H9 (cell line): ENCODE data around the gene HACE1. TPM values are rescaled to one million over a fixed set of nuclear protein-coding genes. Genes with fewer than 3 reads are reported as not detected.

Experiments used
- DNase-seq: peaks from one replicate; pipeline ENCODE4 v3.0.0-alpha.2; 2017
- H2AFZ ChIP-seq: one replicate; pipeline ENCODE4 v1.6.1; 2013; ENCODE audit warnings: mild to moderate bottlenecking, low read length, control low read depth, moderate library complexity
- H2AK5ac ChIP-seq: 2 replicates; pipeline ENCODE4 v1.6.1; 2013; ENCODE audit warnings: low read length, control low read depth, mixed read lengths; ENCODE audit not compliant: insufficient read length
- H2BK120ac ChIP-seq: one replicate; pipeline ENCODE4 v1.6.1; 2013; ENCODE audit warnings: low read depth, mild to moderate bottlenecking, low read length, control low read depth, inconsistent platforms; ENCODE audit not compliant: poor library complexity, severe bottlenecking
- H2BK12ac ChIP-seq: 2 replicates; pipeline ENCODE4 v1.6.1; 2013; ENCODE audit warnings: low read length, control low read depth, mixed read lengths, low read depth; ENCODE audit not compliant: insufficient read length
- H2BK15ac ChIP-seq: 2 replicates; pipeline ENCODE4 v1.6.1; 2013; ENCODE audit warnings: low read depth, low read length, control low read depth
- H2BK20ac ChIP-seq: one replicate; pipeline ENCODE4 v1.6.1; 2013; ENCODE audit warnings: low read depth, mild to moderate bottlenecking, low read length, control low read depth, inconsistent platforms; ENCODE audit not compliant: poor library complexity, severe bottlenecking
- H2BK5ac ChIP-seq: 2 replicates; pipeline ENCODE4 v1.6.1; 2013; ENCODE audit warnings: low read length, control low read depth, mixed read lengths; ENCODE audit not compliant: insufficient read length
- H3K14ac ChIP-seq: 2 replicates; pipeline ENCODE4 v1.6.1; 2013; ENCODE audit warnings: low read length, control low read depth; ENCODE audit not compliant: insufficient read depth
- H3K18ac ChIP-seq: 2 replicates; pipeline ENCODE4 v1.6.1; 2013; ENCODE audit warnings: low read depth, mild to moderate bottlenecking, mixed read lengths, low read length, control low read depth; ENCODE audit not compliant: insufficient read length
- H3K23ac ChIP-seq: 2 replicates; pipeline ENCODE4 v1.6.1; 2013; ENCODE audit warnings: low read length, control low read depth, mixed read lengths, low read depth; ENCODE audit not compliant: insufficient read length
- H3K23me2 ChIP-seq: 2 replicates; pipeline ENCODE4 v1.6.1; 2013; ENCODE audit warnings: low read depth, mild to moderate bottlenecking, mixed read lengths, low read length, control low read depth; ENCODE audit not compliant: insufficient read length, poor library complexity, severe bottlenecking
- H3K27ac ChIP-seq: 2 replicates; pipeline ENCODE4 v1.5.1; 2013; ENCODE audit warnings: low read length, control low read depth, mixed read lengths, low read depth; ENCODE audit not compliant: insufficient read length
- H3K27me3 ChIP-seq: 2 replicates; pipeline ENCODE4 v1.6.1; 2013; ENCODE audit warnings: low read length, control low read depth, inconsistent platforms; ENCODE audit not compliant: insufficient read depth
- H3K4ac ChIP-seq: 2 replicates; pipeline ENCODE4 v1.6.1; 2013; ENCODE audit warnings: low read depth, mild to moderate bottlenecking, control low read depth, inconsistent platforms, low read length, moderate library complexity
- H3K4me1 ChIP-seq: 2 replicates; pipeline ENCODE4 v1.6.1; 2013; ENCODE audit warnings: low read length, control low read depth, inconsistent platforms; ENCODE audit not compliant: insufficient read depth
- H3K4me2 ChIP-seq: 2 replicates; pipeline ENCODE4 v1.6.1; 2013; ENCODE audit warnings: low read length, control low read depth, mixed read lengths; ENCODE audit not compliant: insufficient read length, insufficient read depth
- H3K56ac ChIP-seq: 2 replicates; pipeline ENCODE4 v1.6.1; 2013; ENCODE audit warnings: low read depth, mild to moderate bottlenecking, mixed read lengths, low read length, control low read depth; ENCODE audit not compliant: insufficient read length
- H3K79me1 ChIP-seq: 2 replicates; pipeline ENCODE4 v1.6.1; 2013; ENCODE audit warnings: low read depth, mild to moderate bottlenecking, moderate library complexity, low read length, control low read depth, inconsistent platforms; ENCODE audit not compliant: insufficient read depth, poor library complexity, severe bottlenecking
- H3K79me2 ChIP-seq: 2 replicates; pipeline ENCODE4 v1.6.1; 2013; ENCODE audit warnings: low read length, control low read depth, inconsistent platforms; ENCODE audit not compliant: insufficient read depth
- H3K9ac ChIP-seq: 2 replicates; pipeline ENCODE4 v1.6.1; 2013; ENCODE audit warnings: low read length, control low read depth, mixed read lengths; ENCODE audit not compliant: insufficient read length; ENCODE audit errors: extremely low read depth
- H3K9me3 ChIP-seq: one replicate; pipeline ENCODE4 v1.6.1; 2013; ENCODE audit warnings: low read depth, low read length, inconsistent platforms; ENCODE audit not compliant: control insufficient read depth
- H3T11ph ChIP-seq: one replicate; pipeline ENCODE4 v1.6.1; 2013; ENCODE audit warnings: mild to moderate bottlenecking, low read length, control low read depth, inconsistent platforms
- H4K20me1 ChIP-seq: one replicate; pipeline ENCODE4 v1.6.1; 2013; ENCODE audit not compliant: control insufficient read depth, insufficient read length, insufficient read depth
- H4K5ac ChIP-seq: 2 replicates; pipeline ENCODE4 v1.6.1; 2013; ENCODE audit warnings: low read depth, mild to moderate bottlenecking, mixed read lengths, low read length, control low read depth; ENCODE audit not compliant: insufficient read length
- H4K8ac ChIP-seq: replicated peaks from 2 replicates; pipeline ENCODE4 v1.6.1; 2013; ENCODE audit warnings: low read length, control low read depth, mixed read lengths, low read depth; ENCODE audit not compliant: insufficient read length
- H4K91ac ChIP-seq: 2 replicates; pipeline ENCODE4 v1.6.1; 2013; ENCODE audit warnings: low read depth, mild to moderate bottlenecking, moderate library complexity, mixed read lengths, low read length, control low read depth; ENCODE audit not compliant: insufficient read length
- H3K27ac Mint-ChIP-seq, 3 experiments: 2 replicates in 2 of 3; 3 replicates in 1 of 3; pipeline ENCODE4 v1.8.0; 2020 to 2021; ENCODE audit warnings: mixed read lengths in 3 of 3, mild to moderate bottlenecking in 1 of 3, moderate library complexity in 1 of 3
- H3K27me3 Mint-ChIP-seq: 2 replicates; pipeline ENCODE4 v1.8.0; 2021; ENCODE audit warnings: low read depth, mild to moderate bottlenecking, moderate library complexity, mixed read lengths
- H3K36me3 Mint-ChIP-seq, 3 experiments: 2 replicates in 2 of 3; 3 replicates in 1 of 3; pipeline ENCODE4 v1.8.0; 2020 to 2021; ENCODE audit warnings: low read depth in 3 of 3, mixed read lengths in 3 of 3; ENCODE audit not compliant: insufficient read depth in 1 of 3
- H3K4me1 Mint-ChIP-seq, 2 experiments: 2 replicates each; pipeline ENCODE4 v1.8.0; 2020; ENCODE audit warnings: mixed read lengths in 2 of 2
- H3K4me3 Mint-ChIP-seq, 2 experiments: 2 replicates in 1 of 2; 3 replicates in 1 of 2; pipeline ENCODE4 v1.8.0; 2020 to 2021; ENCODE audit warnings: mild to moderate bottlenecking in 2 of 2, mixed read lengths in 2 of 2, moderate library complexity in 1 of 2
- H3K9me3 Mint-ChIP-seq, 2 experiments: 2 replicates in 1 of 2; 3 replicates in 1 of 2; pipeline ENCODE4 v1.8.0; 2020; ENCODE audit warnings: mild to moderate bottlenecking in 2 of 2, mixed read lengths in 2 of 2, moderate library complexity in 1 of 2
- WGBS: extraction: QIAGEN DNeasy Blood & Tissue Kit; methylation state at CpG from one replicate; pipeline ENCODE4 v1.1.7; 2013; ENCODE audit warnings: missing lambda C conversion rate, low lambda C conversion rate, mixed read lengths; ENCODE audit not compliant: insufficient read length; ENCODE audit errors: extremely low coverage; 5-methylcytosine and 5-hydroxymethylcytosine counted together
- total RNA-seq: library from RNA; stranded (reverse); gene quantifications from 2 replicates; pipeline ENCODE4 v1.2.1, GENCODE V29; 2021
- TF ChIP-seq, protein P1 (sequence below): fragments of 200-600 bp; sonication (generic); conservative IDR thresholded peaks from 3 replicates; pipeline ENCODE4 v1.8.0; 2021; ENCODE audit warnings: antibody characterized with exemption, mild to moderate bottlenecking

Gene HACE1
- total RNA-seq, 1 experiment from 2014 or later = 18.0 TPM

GRCh38 chr6:104705916-104706442 is 153.7 kb downstream of the HACE1 start:
- H3K9ac ChIP-seq = no peak overlapping the region
- no peaks in the 10 kb centered on the region for H3K27me3 Mint-ChIP-seq
- H2BK20ac ChIP-seq = no peak overlapping the region
- H3K4me2 ChIP-seq = no peak overlapping the region
- H2BK5ac ChIP-seq = no peak overlapping the region
- H2AFZ ChIP-seq = no peak overlapping the region
- H3K56ac ChIP-seq = no peak overlapping the region
- H3K23me2 ChIP-seq = no peaks in the 10 kb centered on the region
- no peaks in the 10 kb centered on the region for H3K4me1 ChIP-seq
- H3T11ph ChIP-seq = no peak overlapping the region
- H3K4me3 Mint-ChIP-seq = no peak overlapping the region
- H2BK15ac ChIP-seq = no peak overlapping the region
- no peak overlapping the region for H3K4ac ChIP-seq
- H4K91ac ChIP-seq = no peak overlapping the region
- no peak overlapping the region for H3K18ac ChIP-seq
- H4K20me1 ChIP-seq = no peaks in the 10 kb centered on the region
- peaks cover 0 to 3% (median 0%) of the 10 kb centered on the region in 3 experiments; a peak in 2 of 7 replicates for H3K36me3 Mint-ChIP-seq
- H3K9me3 ChIP-seq = no peaks in the 10 kb centered on the region
- no peak overlapping the region for H3K23ac ChIP-seq
- no peaks in the 10 kb centered on the region for H3K27me3 ChIP-seq
- H3K27ac Mint-ChIP-seq = no peak overlapping the region
- H4K5ac ChIP-seq = no peak overlapping the region
- WGBS = no CpG with 5 or more reads among the region's 5 CpGs
- H3K27ac ChIP-seq = no peak overlapping the region
- no peaks in the 10 kb centered on the region for H3K9me3 Mint-ChIP-seq
- peaks cover 3% of the 10 kb centered on the region in 2 experiments for H3K4me1 Mint-ChIP-seq
- no peaks in the 10 kb centered on the region for H3K79me1 ChIP-seq
- no peaks in the 10 kb centered on the region for H3K79me2 ChIP-seq
- TF ChIP-seq, protein P1, sequence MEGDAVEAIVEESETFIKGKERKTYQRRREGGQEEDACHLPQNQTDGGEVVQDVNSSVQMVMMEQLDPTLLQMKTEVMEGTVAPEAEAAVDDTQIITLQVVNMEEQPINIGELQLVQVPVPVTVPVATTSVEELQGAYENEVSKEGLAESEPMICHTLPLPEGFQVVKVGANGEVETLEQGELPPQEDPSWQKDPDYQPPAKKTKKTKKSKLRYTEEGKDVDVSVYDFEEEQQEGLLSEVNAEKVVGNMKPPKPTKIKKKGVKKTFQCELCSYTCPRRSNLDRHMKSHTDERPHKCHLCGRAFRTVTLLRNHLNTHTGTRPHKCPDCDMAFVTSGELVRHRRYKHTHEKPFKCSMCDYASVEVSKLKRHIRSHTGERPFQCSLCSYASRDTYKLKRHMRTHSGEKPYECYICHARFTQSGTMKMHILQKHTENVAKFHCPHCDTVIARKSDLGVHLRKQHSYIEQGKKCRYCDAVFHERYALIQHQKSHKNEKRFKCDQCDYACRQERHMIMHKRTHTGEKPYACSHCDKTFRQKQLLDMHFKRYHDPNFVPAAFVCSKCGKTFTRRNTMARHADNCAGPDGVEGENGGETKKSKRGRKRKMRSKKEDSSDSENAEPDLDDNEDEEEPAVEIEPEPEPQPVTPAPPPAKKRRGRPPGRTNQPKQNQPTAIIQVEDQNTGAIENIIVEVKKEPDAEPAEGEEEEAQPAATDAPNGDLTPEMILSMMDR = no peak
- H2BK120ac ChIP-seq = no peak overlapping the region
- H2AK5ac ChIP-seq = no peak overlapping the region
- no peak overlapping the region for H3K14ac ChIP-seq
- no peak for DNase-seq
- no peak overlapping the region for H4K8ac ChIP-seq
- H2BK12ac ChIP-seq = no peak overlapping the region
